Measurements from ENCODE around the gene RREB1.

DNA sequence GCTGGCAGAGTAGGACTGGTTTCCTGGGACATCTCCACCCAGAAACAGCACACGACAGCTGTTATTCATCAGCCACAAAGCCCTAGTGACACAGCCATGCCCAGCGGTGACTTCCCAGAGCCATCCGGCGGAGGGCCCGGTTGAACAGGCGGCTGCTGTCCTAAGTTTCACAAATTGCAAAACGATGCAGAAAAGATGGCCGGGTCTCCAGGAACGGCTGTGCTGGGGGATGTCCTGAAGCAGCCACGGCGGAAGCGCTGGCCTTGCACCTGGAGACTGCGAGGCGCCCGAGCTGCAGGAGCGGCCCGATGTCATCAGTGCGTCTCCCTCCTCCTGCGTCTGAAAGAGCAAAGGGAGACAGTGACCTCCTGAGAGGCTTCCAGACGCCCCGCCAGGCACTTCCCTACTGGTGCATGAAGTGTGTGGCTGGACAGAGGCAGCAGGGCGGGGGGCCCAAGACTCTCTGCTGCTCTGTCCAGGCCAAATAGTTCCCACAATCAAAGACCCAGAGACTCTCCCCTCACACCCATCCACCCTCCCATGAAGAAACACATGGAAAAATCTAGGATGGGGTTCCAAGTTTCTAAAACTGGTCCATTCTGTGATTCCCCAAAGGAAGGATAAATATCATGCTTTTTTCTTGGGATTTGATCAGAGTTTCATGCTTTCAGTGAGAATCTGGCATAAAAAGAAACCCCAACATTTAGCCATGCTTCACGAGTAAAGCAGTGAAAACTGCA is 161.2 kb downstream of the RREB1 start:
- TF ChIP-seq, protein P1, sequence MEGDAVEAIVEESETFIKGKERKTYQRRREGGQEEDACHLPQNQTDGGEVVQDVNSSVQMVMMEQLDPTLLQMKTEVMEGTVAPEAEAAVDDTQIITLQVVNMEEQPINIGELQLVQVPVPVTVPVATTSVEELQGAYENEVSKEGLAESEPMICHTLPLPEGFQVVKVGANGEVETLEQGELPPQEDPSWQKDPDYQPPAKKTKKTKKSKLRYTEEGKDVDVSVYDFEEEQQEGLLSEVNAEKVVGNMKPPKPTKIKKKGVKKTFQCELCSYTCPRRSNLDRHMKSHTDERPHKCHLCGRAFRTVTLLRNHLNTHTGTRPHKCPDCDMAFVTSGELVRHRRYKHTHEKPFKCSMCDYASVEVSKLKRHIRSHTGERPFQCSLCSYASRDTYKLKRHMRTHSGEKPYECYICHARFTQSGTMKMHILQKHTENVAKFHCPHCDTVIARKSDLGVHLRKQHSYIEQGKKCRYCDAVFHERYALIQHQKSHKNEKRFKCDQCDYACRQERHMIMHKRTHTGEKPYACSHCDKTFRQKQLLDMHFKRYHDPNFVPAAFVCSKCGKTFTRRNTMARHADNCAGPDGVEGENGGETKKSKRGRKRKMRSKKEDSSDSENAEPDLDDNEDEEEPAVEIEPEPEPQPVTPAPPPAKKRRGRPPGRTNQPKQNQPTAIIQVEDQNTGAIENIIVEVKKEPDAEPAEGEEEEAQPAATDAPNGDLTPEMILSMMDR (tag by site-specific recombination; IDR thresholded peaks at IDR 0.05): no peak
- no peak for TF ChIP-seq KLF7 (tag by site-specific recombination; IDR thresholded peaks at IDR 0.05; ENCODE audit: borderline replicate concordance)
- no peak for TF ChIP-seq ZNF274 (IDR thresholded peaks at IDR 0.05; ENCODE audit: low read length)
- TF ChIP-seq ZNF274 (tag by site-specific recombination; IDR thresholded peaks at IDR 0.05; ENCODE audit: borderline replicate concordance): no peak
- TF ChIP-seq, protein P2, sequence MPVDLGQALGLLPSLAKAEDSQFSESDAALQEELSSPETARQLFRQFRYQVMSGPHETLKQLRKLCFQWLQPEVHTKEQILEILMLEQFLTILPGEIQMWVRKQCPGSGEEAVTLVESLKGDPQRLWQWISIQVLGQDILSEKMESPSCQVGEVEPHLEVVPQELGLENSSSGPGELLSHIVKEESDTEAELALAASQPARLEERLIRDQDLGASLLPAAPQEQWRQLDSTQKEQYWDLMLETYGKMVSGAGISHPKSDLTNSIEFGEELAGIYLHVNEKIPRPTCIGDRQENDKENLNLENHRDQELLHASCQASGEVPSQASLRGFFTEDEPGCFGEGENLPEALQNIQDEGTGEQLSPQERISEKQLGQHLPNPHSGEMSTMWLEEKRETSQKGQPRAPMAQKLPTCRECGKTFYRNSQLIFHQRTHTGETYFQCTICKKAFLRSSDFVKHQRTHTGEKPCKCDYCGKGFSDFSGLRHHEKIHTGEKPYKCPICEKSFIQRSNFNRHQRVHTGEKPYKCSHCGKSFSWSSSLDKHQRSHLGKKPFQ (tag by site-specific recombination; IDR thresholded peaks at IDR 0.05): no peak
- TF ChIP-seq, protein P3, sequence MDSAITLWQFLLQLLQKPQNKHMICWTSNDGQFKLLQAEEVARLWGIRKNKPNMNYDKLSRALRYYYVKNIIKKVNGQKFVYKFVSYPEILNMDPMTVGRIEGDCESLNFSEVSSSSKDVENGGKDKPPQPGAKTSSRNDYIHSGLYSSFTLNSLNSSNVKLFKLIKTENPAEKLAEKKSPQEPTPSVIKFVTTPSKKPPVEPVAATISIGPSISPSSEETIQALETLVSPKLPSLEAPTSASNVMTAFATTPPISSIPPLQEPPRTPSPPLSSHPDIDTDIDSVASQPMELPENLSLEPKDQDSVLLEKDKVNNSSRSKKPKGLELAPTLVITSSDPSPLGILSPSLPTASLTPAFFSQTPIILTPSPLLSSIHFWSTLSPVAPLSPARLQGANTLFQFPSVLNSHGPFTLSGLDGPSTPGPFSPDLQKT (IDR thresholded peaks at IDR 0.05; ENCODE audit: borderline replicate concordance, low read depth, low read length): no peak
- TF ChIP-seq ZNF610 (tag by site-specific recombination; IDR thresholded peaks at IDR 0.05; ENCODE audit: borderline replicate concordance): no peak
- TF ChIP-seq, protein P4, sequence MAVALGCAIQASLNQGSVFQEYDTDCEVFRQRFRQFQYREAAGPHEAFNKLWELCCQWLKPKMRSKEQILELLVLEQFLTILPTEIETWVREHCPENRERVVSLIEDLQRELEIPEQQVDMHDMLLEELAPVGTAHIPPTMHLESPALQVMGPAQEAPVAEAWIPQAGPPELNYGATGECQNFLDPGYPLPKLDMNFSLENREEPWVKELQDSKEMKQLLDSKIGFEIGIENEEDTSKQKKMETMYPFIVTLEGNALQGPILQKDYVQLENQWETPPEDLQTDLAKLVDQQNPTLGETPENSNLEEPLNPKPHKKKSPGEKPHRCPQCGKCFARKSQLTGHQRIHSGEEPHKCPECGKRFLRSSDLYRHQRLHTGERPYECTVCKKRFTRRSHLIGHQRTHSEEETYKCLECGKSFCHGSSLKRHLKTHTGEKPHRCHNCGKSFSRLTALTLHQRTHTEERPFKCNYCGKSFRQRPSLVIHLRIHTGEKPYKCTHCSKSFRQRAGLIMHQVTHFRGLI (tag by site-specific recombination; IDR thresholded peaks at IDR 0.05): no peak
- no peak for TF ChIP-seq TRIM28 (IDR thresholded peaks at IDR 0.05; ENCODE audit: borderline replicate concordance, low read length)
- no peak for TF ChIP-seq ZNF23 (tag by site-specific recombination; IDR thresholded peaks at IDR 0.05; ENCODE audit: borderline replicate concordance)
- TF ChIP-seq ZNF138 (tag by site-specific recombination; IDR thresholded peaks at IDR 0.05; ENCODE audit: borderline replicate concordance): no peak
- TF ChIP-seq, protein P5, sequence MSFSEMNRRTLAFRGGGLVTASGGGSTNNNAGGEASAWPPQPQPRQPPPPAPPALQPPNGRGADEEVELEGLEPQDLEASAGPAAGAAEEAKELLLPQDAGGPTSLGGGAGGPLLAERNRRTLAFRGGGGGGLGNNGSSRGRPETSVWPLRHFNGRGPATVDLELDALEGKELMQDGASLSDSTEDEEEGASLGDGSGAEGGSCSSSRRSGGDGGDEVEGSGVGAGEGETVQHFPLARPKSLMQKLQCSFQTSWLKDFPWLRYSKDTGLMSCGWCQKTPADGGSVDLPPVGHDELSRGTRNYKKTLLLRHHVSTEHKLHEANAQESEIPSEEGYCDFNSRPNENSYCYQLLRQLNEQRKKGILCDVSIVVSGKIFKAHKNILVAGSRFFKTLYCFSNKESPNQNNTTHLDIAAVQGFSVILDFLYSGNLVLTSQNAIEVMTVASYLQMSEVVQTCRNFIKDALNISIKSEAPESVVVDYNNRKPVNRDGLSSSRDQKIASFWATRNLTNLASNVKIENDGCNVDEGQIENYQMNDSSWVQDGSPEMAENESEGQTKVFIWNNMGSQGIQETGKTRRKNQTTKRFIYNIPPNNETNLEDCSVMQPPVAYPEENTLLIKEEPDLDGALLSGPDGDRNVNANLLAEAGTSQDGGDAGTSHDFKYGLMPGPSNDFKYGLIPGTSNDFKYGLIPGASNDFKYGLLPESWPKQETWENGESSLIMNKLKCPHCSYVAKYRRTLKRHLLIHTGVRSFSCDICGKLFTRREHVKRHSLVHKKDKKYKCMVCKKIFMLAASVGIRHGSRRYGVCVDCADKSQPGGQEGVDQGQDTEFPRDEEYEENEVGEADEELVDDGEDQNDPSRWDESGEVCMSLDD (tag by site-specific recombination; IDR thresholded peaks at IDR 0.05): no peak
